Uterus (tissue), 4 donors: Measurements from ENCODE around the gene TSKS. TPM values are rescaled to one million over a fixed set of nuclear protein-coding genes. Genes with fewer than 3 reads are reported as not detected.

Experiments used
- DNase-seq, 2 donors: peaks; one replicate each; pipeline ENCODE4 v3.0.0-alpha.2; 2019 to 2020
- H3K27ac ChIP-seq, 2 donors: fragments of 200-600 bp; sonication (generic); 1 replicate in 1 of 2; 2 replicates in 1 of 2; pipeline ENCODE4 v1.5.1; 2016 to 2018
- H3K27me3 ChIP-seq, 2 donors: fragments of 200-600 bp; sonication (generic); one replicate each; pipeline ENCODE4 v1.5.1; 2018 to 2019; ENCODE audit warnings: control low read depth in 1 of 2
- H3K36me3 ChIP-seq, 2 donors: fragments of 200-600 bp; sonication (generic); one replicate each; pipeline ENCODE4 v1.5.1; 2019; ENCODE audit warnings: control low read depth in 1 of 2
- H3K4me1 ChIP-seq, 2 donors: fragments of 200-600 bp; sonication (generic); one replicate each; pipeline ENCODE4 v1.5.1; 2018 to 2019; ENCODE audit warnings: control low read depth in 1 of 2
- H3K4me3 ChIP-seq, 2 donors: fragments of 200-600 bp; sonication (generic); 1 replicate in 1 of 2; 2 replicates in 1 of 2; pipeline ENCODE4 v1.5.1; 2018 to 2019; ENCODE audit warnings: mild to moderate bottlenecking in 1 of 2
- H3K9me3 ChIP-seq, 2 donors: fragments of 200-600 bp; sonication (generic); one replicate each; pipeline ENCODE4 v1.5.1; 2019; ENCODE audit warnings: control low read depth in 1 of 2
- CTCF ChIP-seq, 4 experiments: fragments of 200-600 bp in 2 of 4; fragments of 450-650 bp in 2 of 4; sonication (generic) in 2 of 4; IDR thresholded peaks; one replicate each; pipeline ENCODE4 v1.5.1; 2016 to 2019; ENCODE audit warnings: antibody characterized with exemption in 4 of 4, mild to moderate bottlenecking in 2 of 4, moderate library complexity in 1 of 4
- POLR2A ChIP-seq, 2 donors: fragments of 450-650 bp; IDR thresholded peaks; one replicate each; pipeline ENCODE4 v1.6.1; 2016; ENCODE audit warnings: antibody characterized with exemption in 2 of 2, mild to moderate bottlenecking in 1 of 2, moderate library complexity in 1 of 2
- intact Hi-C: fragments of 100-400 bp; cut with DNase I; formaldehyde crosslinking; loops from one replicate; pipeline ENCODE4 v1.15.1; 2023; ENCODE audit warnings: low total_unique reads
- total RNA-seq, 4 donors: library from RNA; depleted of rRNA in 3 of 4; stranded (reverse); fragments of >200 nt in 3 of 4; gene quantifications; one replicate each; pipeline versions ENCODE4 v1.1.0 to v1.2.4, GENCODE V29; 2014 to 2023
- donor health status: DM: yes; HTN: yes; CAD: no.

The TSKS gene
- total RNA-seq, 4 donors from 2014 or later, result 0.28 to 1.9 TPM; not detected in 2

DNA sequence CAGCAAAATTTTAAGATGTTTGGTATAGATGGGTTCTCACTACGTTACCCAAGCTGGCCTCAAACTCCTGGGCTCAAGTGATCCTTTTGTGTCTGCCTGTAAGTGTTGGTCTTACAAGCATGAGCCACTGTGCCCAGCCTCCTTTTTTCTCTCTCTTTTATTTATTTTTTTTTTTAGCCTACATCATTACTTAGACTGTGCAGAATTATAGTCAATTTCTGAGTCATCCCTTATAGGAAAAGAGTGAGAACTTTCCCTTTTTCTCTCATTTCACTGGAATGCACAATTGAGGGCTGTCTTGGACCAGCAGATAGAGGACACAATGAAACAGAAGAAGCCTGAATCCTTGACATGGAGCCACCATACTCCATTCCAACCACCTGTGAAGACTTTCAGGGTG lies 13.3 kb downstream of the TSKS start:
- intact Hi-C loops, result no loop called here
- H3K36me3 ChIP-seq, result no peaks in the 10 kb centered on the region
- TF ChIP-seq POLR2A (IDR thresholded peaks at IDR 0.05), result no peak
- TF ChIP-seq CTCF (IDR thresholded peaks at IDR 0.05), result no peak
- no peaks in the 10 kb centered on the region for H3K4me1 ChIP-seq
- H3K9me3 ChIP-seq, result no peaks in the 10 kb centered on the region
- no peaks in the 10 kb centered on the region for H3K27me3 ChIP-seq
- no peak for DNase-seq
- H3K4me3 ChIP-seq, result no peak overlapping the region
- no peak overlapping the region for H3K27ac ChIP-seq

DNA sequence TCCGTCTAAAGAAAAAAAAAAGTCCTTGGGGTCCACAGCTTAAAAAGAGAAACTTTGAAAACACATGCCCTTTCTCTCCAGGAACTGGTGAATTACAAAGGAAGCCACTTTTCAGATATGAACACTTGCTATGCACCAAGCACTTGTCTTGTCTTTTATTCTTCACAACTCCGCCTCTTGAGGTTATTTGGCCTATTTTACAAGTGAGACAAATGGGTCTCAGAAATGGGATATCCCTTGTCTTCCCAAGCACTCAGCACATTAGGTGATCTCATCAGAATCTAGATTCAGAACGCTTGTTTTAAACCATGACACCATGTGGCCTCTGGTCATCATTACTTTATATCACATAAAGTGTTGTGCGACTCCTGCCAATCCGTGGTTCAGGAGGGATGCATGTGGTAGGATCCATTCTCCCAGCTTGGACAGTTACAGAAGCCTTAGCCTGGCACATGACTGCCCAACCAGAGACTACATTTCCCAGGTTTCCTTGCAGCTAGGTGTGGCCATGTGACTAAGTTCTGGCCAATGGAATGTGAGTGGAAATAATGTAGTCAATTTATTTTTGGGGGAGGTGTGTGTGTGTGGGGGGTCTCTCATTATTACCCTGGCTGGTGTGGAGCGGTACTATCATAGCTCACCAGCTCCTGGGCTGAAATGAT lies 13.9 kb downstream of the TSKS start:
- TF ChIP-seq POLR2A (IDR thresholded peaks at IDR 0.05) (no peak), CTCF (IDR thresholded peaks at IDR 0.05) (no peak)

GRCh38 chr19:49746206-49746958 lies 16.7 kb downstream of the TSKS start:
- H3K27ac ChIP-seq, result no peak overlapping the region
- intact Hi-C loops, result no loop called here
- H3K4me1 ChIP-seq, result no peaks in the 10 kb centered on the region
- no peaks in the 10 kb centered on the region for H3K36me3 ChIP-seq
- no peaks in the 10 kb centered on the region for H3K9me3 ChIP-seq
- DNase-seq, result peak; percentile 51 to 62
- no peak for TF ChIP-seq CTCF (IDR thresholded peaks at IDR 0.05)
- no peak for TF ChIP-seq POLR2A (IDR thresholded peaks at IDR 0.05)
- no peak overlapping the region for H3K4me3 ChIP-seq
- no peaks in the 10 kb centered on the region for H3K27me3 ChIP-seq

More for the DNA sequence above, 13.9 kb downstream of the TSKS start:
- Histone ChIP-seq H3K4me3 (no peak overlapping the region), H3K27me3 (no peaks in the 10 kb centered on the region), H3K36me3 (no peaks in the 10 kb centered on the region), H3K4me1 (no peaks in the 10 kb centered on the region), H3K9me3 (no peaks in the 10 kb centered on the region), H3K27ac (no peak overlapping the region)
- intact Hi-C loops, result no loop called here
- DNase-seq, result no peak

GRCh38 chr19:49744946-49745381 lies 18.1 kb downstream of the TSKS start:
- DNase-seq, result no peak
- intact Hi-C loops, result no loop called here
- Histone ChIP-seq H3K4me1 (no peaks in the 10 kb centered on the region), H3K4me3 (no peak overlapping the region), H3K27me3 (no peaks in the 10 kb centered on the region), H3K9me3 (no peaks in the 10 kb centered on the region), H3K27ac (no peak overlapping the region), H3K36me3 (no peaks in the 10 kb centered on the region)
- TF ChIP-seq CTCF (IDR thresholded peaks at IDR 0.05), result no peak
- no peak for TF ChIP-seq POLR2A (IDR thresholded peaks at IDR 0.05)

- TF ChIP-seq CTCF (IDR thresholded peaks at IDR 0.05) (no peak), POLR2A (IDR thresholded peaks at IDR 0.05) (no peak)
- H3K4me1 ChIP-seq, result no peaks in the 10 kb centered on the region
- intact Hi-C loops, result no loop called here
- H3K36me3 ChIP-seq, result no peaks in the 10 kb centered on the region
- no peaks in the 10 kb centered on the region for H3K9me3 ChIP-seq
- no peak overlapping the region for H3K27ac ChIP-seq
- no peak overlapping the region for H3K4me3 ChIP-seq
- DNase-seq, result no peak
- H3K27me3 ChIP-seq, result no peaks in the 10 kb centered on the region
These were observed 21.8 kb downstream of the TSKS start for GRCh38 chr19:49741210-49741844.
